ENCODE measurements around the gene RAPGEF4.

RAPGEF4 gene

DNA sequence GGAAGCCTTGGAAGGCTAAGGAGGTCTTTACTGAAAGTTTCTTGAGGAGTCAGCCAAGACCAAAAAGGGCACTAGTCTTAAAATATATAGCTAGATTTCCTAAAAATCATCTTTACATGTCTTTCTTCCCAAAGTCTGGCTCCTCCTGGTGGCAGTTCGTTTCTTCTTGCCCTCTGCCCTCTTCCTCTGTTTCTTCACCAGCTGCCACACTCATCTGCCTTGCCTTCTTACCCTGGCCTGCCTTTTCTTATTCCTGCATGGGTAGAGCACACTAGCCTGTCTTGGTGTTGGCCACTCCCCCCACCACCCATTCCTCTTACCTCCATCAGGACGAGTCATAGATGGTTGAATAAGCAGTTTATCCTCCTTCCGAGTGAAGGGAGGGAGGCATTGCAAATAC lies 129.8 kb downstream of the RAPGEF4 start:
- DNase-seq, result no peak

DNA sequence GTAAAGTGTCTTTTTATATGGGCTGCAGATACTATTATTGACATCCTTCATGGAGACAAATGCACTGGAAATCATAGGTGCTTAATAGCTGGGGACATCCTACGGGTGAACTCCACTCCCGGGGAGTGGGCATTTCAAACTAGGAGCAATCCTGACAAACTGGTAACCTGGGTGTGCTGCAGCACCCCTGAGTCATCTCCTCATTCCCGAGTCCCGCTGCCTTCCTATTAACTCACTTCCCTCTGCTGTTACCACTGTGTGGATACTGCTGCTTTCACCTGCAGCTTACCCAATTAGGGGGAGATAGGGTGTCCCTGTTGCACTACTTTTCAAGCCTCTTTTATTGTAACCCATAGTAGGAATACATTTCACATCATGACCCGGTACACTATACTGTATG lies 134.2 kb downstream of the RAPGEF4 start:
- DNase-seq, result no peak

DNA sequence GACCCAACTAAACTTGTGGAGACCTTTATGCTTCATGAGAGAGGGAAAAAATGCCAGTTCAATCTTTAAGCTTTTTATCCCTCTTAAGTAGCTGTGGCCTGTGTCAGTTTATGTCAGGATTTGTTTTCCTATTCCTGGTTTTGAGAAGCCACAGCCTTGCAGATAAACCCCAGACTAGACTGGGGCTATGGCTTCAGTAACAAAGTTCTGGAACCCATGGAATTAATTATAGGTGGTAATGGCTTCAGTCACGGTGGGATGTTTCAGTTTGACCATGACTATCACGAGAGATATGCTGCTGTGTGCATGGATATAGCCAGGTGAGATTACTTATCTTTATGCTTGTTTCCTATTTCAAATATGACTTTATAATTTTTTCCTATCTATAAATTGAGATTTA lies 134.8 kb downstream of the RAPGEF4 start:
- no peak for DNase-seq

DNA sequence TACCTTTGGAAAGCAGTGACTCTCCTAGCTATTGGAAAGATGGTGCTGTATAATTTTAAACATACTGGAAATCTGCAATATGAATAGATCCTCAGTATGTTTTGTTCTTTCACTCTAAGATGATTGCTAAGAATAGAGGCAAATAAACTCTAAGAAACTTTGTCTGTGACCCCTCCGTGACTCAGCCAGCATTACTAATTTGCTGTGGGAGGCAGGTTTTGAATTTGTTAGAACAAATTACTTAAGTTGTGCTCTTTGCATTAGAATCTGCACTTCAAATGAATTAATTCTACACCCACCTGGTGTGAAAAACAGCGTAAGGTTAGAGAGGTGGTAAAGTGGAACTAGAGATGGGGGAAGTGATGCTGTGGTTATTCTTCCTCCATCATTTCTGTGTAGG lies 142.2 kb downstream of the RAPGEF4 start:
- no peak for DNase-seq

DNA sequence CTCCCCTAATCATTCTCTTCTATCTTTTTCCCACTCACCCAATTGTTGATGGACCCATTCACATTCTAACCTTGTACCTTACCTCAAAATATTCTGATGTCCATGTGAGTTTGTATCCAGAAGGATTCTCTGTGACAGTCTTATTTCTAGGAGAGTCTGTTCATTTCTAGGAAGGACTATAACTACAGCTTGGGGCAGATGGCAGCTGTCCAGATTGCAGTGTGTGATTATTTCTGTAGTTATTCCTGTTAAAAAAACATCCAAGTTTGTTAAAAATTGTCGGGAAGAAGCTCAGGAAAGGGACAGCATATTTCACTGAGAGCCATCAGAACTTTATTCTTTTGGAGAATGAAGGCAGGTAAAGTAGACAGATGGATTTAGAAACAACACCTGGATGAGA lies 142.6 kb downstream of the RAPGEF4 start:
- DNase-seq, result no peak

GRCh38 chr2:172884336-172884735 lies 148.7 kb downstream of the RAPGEF4 start:
- no peak for DNase-seq

DNA sequence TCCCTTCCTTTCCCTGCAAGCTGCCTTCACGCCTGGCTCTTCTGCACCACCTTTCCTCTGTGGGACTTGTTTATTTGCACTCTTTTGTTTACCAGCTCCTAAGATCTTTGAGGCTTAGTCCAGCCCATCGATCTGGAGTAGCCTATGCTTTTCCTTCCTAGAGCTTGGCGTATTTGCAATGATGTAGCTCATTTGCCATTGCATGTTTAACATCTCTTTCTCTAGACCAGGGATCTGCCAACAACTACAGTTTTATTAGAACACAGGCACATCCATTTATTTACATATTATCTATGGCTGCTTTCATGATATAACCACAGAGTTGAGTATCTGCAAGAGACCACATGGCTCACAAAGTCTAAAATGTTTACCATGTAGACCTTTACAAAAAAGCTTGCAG lies 150.4 kb downstream of the RAPGEF4 start:
- DNase-seq, result no peak

- DNase-seq, result no peak
Measured at GRCh38 chr2:172887280-172887679, 151.6 kb downstream of the RAPGEF4 start.

DNA sequence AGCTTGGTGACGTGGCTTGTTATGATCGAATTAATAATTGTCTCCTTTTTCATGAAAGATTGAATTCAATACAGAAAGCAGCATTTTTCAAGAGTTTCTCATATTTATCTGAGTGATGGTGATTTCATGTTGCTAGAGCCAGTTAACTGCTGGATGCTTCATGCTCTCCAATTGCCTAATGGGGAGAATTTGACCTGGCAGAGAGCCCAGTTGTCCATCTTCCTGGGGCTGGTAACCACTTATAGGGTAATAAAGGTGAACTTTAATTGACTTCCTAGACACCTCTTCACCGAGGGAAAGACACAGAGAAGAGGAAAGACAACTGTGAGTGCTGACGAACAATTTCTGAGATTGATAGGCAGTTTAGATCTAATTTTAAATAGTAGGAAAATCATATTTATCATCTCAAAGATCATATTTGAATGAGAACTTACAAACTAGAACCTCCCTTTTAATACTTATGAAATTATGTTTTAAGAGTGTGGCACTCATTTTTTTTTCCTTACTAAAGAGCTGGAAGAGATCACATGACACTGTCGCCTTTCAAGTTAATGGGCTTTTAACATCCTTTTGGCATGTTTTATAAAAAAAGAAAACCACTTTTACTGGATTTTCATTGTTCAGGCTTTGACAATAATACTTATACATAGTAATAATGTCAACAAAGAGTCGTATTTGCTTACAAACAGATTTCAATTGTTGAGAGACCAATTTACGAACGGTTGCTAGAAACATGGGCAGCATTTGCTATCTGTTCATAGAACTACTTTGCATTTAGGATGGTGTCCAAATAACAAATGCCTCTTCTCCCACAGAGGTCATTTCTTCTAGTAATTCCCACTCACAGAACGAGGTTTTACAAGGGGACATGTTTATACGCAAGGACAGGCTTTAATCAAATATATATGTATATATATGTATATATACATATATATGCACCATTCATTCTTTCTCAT lies 153.3 kb downstream of the RAPGEF4 start:
- no peak for DNase-seq

- no peak for DNase-seq
Measured at GRCh38 chr2:172889768-172890430, 154.3 kb downstream of the RAPGEF4 start.

DNA sequence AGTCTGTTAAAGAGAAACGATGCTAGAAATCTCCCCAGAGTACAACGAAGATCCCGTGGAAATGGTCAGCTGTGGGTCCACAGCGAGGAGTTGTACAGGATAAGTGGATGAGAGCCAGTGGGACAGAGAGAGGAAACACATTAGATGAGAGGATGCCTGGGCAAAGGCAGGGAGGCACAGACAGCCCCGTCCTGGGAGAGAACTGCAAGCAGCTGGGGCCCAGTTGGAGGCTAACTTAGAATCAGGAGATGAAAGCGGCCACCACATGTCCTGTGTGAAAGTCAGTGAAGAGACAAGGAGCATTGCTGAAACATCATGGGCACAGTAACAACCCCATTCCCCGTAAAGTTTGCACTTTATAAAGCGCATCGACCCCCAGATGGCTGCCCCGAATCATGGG lies 157.5 kb downstream of the RAPGEF4 start:
- DNase-seq, result no peak

DNA sequence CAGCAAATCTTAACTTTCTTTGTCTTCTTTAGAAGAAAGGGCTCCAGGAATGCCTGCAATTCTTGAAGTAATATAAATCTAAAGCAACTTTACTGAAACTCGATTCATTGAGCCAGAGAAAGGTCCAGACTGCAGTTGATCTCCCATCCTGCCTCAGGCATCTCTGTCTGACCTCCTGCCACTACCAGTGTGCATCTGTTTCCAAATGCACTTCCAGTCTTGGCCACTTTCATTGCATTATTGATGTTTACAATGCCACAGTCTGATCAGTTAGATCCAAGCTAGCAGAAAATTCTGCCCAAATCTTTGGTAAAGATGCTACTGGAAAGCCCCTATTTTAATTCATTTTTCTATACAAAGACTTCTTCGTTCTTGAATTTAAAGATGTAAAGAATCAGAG lies 158.0 kb downstream of the RAPGEF4 start:
- DNase-seq, result no peak

DNA sequence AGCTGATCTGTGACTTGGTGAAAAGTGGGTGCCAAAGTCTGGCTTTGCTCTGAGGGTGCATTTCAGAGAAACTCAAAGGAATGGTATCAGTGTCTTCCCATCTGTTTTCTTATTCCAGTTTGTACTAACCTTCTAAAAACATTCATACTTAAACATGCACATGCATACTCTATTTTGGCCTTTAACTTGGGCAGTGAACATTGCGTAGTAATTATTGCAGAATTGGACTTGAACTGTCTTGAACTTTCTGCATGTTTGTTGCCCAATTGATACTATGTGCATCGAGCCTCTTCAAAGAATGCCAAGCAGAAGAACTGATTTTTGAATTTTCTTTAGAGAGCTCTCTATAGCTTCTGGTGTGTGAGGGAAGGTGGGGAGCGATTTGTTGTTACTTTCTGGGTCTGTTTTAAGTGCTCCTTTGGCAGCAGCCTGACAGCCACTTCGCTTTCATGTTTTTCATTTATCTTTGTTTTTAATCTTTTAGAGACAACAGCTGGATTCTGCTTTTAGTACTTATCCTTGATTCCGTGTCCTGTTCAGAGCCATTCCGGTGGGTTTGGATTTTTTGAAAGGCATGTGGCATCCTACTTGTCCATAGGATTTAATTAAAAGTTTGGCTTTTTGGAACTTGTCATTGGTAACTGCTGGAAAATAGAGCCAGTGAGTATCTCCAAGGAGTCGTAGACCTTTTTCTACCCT lies 159.2 kb downstream of the RAPGEF4 start:
- no peak for DNase-seq

GRCh38 chr2:172896661-172897081 lies 161.0 kb downstream of the RAPGEF4 start:
- peak; percentile 28 for DNase-seq

GRCh38 chr2:172900871-172901270 lies 165.2 kb downstream of the RAPGEF4 start:
- no peak for DNase-seq

- no peak for DNase-seq
Measured at GRCh38 chr2:172901913-172902312, 166.3 kb downstream of the RAPGEF4 start.

- DNase-seq, result no peak
Measured at GRCh38 chr2:172904236-172904635, 168.6 kb downstream of the RAPGEF4 start.

DNA sequence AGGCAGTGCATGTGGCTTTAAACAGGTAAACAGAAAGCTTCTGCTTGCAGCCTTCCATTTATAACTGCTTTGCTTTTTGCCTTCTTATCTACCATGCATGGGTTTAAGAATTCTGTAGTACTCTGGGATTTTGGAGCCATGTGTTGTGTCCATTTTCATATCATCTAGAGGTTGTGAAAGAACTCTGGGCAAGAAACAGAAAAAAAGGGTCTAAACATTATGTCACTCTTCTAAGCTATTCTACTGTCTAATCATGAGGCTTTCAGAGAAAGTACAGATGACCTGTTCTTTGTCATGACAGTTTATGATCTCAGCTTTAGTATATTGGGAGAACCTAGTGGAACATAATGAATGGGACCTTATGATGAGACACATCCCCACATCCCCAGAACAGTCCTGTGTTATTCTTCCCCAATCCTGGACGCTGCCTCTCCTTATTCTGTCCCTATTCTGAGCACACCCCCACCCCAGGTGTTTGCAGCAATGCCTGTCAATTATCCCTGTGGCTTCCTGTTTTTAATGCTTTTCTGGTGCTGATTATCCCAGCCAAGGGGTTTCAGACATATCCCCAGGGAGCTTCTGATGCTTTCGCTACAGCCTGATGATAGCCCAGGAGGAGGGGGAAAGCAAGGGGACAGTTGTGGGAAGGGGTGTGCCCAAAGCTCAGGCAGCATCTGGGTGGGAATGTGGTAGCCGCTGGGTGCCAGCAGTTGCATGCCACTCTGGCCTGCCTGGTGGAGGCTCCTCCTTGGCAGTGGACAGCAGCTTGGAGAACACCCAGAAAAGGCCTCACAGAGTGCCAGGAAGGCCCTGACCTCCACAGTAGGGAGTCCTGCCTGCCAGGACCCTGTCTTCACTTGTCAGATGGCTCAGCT lies 170.5 kb downstream of the RAPGEF4 start:
- no peak for DNase-seq

GRCh38 chr2:172908275-172908674 lies 172.6 kb downstream of the RAPGEF4 start:
- DNase-seq, result no peak

GRCh38 chr2:172909454-172909853 lies 173.8 kb downstream of the RAPGEF4 start:
- no peak for DNase-seq

- DNase-seq, result no peak
Measured at GRCh38 chr2:172912266-172912665, 176.6 kb downstream of the RAPGEF4 start.

GRCh38 chr2:172914341-172915008 lies 178.8 kb downstream of the RAPGEF4 start:
- no peak for DNase-seq

All from NCI-H1048 (cell line).